Retinal pigment epithelial cell (primary cell): ENCODE data around the gene EYA4.

Experiments
- DNase-seq: peaks from one replicate; pipeline ENCODE4 v3.0.0-alpha.2; 2010; ENCODE audit warnings: low read depth
- H3K4me3 ChIP-seq: 2 replicates; pipeline ENCODE4 v1.5.1; 2011; ENCODE audit warnings: mild to moderate bottlenecking, low read length, control low read depth, moderate library complexity
- TF ChIP-seq, protein P1 (sequence below): conservative IDR thresholded peaks from 2 replicates; pipeline ENCODE4 v1.5.1; 2011; ENCODE audit warnings: low read depth, low read length, control low read depth, inconsistent platforms

The EYA4 gene

DNA sequence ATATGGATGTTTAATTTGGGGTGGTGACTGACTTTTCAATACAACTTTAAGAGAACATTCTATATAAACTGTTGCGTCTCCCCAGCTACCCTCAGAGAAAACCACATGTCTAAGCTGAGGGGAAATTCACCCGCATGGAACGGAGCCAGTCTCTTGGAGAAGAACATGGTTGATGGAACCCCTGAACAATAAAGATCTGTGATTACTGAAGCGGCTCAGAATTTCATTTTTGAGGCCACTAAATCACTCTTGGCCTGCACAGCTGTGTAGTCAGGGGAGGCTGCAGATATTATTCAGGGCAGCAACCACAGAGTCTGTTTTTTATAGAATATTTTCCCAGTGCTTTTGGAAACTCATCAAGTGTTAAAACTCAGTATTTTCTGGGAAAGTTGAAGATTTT lies 73.8 kb downstream of the EYA4 start:
- H3K4me3 ChIP-seq, result no peak overlapping the region
- TF ChIP-seq, protein P1, sequence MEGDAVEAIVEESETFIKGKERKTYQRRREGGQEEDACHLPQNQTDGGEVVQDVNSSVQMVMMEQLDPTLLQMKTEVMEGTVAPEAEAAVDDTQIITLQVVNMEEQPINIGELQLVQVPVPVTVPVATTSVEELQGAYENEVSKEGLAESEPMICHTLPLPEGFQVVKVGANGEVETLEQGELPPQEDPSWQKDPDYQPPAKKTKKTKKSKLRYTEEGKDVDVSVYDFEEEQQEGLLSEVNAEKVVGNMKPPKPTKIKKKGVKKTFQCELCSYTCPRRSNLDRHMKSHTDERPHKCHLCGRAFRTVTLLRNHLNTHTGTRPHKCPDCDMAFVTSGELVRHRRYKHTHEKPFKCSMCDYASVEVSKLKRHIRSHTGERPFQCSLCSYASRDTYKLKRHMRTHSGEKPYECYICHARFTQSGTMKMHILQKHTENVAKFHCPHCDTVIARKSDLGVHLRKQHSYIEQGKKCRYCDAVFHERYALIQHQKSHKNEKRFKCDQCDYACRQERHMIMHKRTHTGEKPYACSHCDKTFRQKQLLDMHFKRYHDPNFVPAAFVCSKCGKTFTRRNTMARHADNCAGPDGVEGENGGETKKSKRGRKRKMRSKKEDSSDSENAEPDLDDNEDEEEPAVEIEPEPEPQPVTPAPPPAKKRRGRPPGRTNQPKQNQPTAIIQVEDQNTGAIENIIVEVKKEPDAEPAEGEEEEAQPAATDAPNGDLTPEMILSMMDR, result no peak

DNA sequence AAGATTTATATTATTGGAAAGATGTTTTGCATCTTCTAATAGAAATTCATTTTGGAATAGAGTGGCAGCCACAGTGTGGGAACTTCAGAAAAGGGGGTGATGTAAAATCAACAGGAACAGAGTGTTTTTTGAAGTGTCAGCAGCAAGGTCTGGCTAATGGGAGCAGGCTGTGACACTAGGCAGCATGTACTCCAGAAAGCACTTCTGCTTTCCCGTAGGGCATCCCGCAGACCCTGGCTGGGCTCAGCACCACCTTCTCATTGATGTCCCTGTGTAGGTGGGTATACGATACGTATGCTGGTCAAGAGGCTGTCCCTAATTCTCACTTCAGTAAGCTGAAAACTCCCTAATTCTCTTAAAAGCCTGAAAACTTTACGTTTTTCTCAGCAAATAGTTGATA lies 74.7 kb downstream of the EYA4 start:
- no peak for DNase-seq
- TF ChIP-seq, protein P1, result no peak
- no peak overlapping the region for H3K4me3 ChIP-seq

More for the DNA sequence above, 73.8 kb downstream of the EYA4 start:
- DNase-seq, result no peak

DNA sequence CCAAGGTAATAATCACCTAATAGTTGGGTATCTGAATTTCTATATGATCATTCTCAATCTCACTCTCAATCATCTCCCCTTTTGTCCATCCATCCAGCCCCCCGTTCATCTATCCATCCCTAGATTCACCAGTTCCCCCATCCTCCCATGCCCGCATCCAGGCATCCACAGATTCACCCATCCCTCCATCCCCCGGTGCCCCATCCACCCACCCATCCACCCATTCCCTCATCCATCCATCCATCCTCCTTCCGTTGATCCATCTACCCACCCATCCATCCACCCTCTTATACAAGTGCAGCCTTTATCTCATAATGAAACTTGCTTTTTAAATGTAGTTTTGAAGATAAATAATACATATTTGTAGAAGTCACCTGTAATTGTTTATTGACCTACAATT lies 76.5 kb downstream of the EYA4 start:
- no peak for DNase-seq
- TF ChIP-seq, protein P1, result no peak
- no peak overlapping the region for H3K4me3 ChIP-seq

DNA sequence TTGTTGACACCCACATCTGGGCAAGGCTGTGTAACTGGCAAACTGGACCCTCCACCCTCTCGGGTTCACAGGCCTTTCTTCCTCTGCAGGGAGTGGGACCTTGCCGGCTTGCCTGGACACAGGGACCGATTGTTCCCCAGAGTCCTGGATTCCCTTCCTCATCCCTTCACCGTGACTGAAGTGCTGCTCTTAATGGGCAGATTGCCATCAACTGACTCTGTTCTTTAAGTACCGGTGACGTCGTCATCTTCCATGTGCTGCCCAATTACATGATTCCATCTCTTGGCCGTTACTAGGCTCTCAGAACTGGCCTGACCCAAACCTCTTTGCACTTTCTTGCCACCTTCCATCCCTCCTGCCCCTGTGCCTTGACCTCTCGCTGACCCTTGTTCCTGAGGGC lies 85.4 kb downstream of the EYA4 start:
- no peak overlapping the region for H3K4me3 ChIP-seq
- TF ChIP-seq, protein P1, result no peak
- no peak for DNase-seq

DNA sequence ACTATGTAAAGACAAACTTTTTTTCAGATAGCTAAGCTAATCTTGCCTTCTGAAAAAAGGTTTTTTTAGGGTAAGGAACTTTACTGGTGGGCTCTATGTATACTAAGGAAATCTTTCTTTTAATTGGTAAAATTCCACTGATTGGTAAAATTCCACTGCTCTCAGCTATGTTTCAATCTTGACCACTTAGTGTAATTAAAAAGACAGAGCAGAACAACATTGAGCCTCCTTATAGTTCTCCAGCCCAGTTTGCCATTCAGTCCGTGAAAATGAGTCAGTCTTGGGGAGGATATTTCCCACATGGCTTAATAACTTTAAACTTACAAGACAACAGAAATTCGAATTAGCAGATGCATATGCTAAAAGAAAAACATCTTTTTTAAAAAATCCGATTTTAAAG lies 92.7 kb downstream of the EYA4 start:
- H3K4me3 ChIP-seq, result no peak overlapping the region
- TF ChIP-seq, protein P1, result no peak
- peak; percentile 64 for DNase-seq

DNA sequence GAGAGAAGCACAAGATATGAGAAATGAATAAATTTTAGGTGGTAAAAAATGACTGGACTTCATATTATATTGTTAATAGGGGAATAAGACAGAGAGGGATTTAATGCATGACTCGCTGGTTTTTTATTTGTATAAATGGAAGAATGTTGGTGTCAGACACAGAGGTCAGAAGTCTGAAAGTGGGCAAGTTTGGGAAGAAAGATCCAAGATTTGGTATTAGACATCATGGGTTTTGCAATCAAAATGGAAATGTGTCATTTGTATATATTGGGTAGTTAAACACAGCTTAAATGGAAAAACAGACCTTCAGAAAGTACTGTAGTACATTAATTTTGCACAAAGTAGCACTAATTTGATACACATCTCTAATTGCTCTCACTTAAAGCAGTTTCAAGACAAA lies 96.2 kb downstream of the EYA4 start:
- TF ChIP-seq, protein P1, result no peak
- no peak for DNase-seq
- H3K4me3 ChIP-seq, result no peak overlapping the region

DNA sequence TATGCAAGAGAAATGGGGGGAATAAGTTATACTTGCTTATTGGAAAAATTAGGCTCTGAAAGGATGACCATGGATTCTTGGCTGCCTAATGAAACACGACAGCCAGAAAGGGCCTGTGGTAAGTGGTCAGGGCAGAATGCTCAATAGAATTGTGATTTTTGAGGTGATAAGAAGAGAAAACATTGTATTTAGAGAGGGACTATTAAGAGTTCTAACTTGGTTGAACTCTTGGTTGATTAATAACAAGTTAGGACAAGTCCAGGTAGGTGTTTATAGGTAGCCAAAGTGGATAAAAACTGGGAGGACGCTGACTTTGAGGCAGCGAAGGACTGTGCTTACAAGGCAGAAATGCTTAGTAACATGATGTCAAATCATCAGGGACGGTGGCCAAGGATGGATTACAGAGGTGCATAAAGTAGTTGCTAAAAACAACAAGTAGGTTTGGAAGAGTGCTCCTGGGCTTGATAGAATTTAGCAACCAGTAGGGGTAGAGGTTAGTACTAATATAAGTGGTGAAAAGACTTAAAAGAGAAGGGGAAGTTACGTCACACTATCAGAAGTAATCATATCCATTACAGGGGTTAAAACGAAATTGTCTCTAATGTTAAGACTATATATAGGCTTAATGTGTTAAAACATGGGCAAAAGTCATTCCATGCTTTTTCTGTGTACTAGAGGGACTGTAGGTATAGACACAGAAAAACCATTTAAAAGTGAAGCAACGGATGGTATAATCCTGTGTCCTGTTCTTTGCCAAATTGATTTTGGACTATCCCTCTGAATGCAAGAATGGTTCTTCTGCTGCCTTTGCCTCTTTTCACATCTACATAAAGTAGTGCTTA lies 98.6 kb downstream of the EYA4 start:
- DNase-seq, result no peak
- TF ChIP-seq, protein P1, result no peak
- H3K4me3 ChIP-seq, result no peak overlapping the region
